HG03103 (cell line): ENCODE measurements around the gene SSPN.

Source experiments
- ATAC-seq: cut with Tn5 transposase; IDR thresholded peaks from one replicate; pipeline ENCODE4 v1.9.1; 2021; ENCODE audit warnings: low read depth; ENCODE audit not compliant: unreplicated experiment

SSPN gene

GRCh38 chr12:26279908-26280307 is 84.5 kb downstream of the SSPN start:
- ATAC-seq: no peak

GRCh38 chr12:26280869-26281268 is 85.5 kb downstream of the SSPN start:
- ATAC-seq: no peak

GRCh38 chr12:26281320-26281719 is 85.9 kb downstream of the SSPN start:
- ATAC-seq: no peak

DNA sequence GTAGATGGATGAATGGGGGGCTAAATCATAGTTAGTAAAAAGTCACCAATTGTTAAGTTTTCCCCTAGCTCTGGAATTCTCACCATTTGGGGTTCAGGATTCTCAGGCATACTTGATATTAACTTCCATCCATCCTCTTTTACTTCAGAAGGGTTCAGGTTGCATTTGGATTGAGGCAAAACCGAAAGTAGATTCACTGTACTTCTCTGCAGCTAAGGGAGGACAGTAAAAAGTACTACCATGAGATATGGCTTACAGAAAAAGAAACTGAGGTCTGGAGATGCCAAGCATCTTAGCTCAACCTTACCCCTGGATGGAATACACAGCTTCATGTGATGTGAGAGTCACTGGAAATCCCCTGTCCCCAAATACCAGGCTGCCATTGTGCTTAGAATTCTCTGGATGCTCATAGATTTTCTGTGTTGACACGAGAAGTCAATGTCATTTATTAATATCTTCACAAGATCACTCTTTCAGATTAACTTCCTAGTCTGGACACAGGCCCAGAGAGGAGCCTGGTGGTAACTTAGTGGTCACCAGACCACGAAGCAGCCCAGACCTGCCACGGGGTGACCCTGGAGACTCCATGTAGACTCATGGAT is 87.1 kb downstream of the SSPN start:
- ATAC-seq: no peak

GRCh38 chr12:26283046-26283445 is 87.7 kb downstream of the SSPN start:
- no peak for ATAC-seq

DNA sequence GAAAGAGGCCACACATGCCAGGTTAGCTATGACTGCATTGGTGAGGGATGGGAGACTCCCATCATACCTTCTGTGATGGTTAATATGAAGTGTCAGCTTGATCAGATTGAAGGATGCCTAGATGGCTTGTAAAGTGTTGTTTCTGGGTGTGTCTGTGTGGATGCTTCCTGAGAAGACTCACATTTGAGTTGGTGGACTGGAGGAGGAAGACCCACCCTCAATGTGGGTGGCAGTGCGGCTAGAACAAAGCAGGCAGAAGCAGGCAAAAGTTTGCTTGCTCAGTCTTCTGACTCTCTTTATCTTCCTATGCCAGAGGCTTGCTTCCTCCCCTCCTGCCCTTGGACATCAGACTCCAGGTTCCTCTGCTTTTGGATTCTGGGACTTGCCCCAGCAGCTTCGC is 88.2 kb downstream of the SSPN start:
- ATAC-seq: no peak

- no peak for ATAC-seq
Measured at GRCh38 chr12:26285401-26285800, 90.0 kb downstream of the SSPN start.

DNA sequence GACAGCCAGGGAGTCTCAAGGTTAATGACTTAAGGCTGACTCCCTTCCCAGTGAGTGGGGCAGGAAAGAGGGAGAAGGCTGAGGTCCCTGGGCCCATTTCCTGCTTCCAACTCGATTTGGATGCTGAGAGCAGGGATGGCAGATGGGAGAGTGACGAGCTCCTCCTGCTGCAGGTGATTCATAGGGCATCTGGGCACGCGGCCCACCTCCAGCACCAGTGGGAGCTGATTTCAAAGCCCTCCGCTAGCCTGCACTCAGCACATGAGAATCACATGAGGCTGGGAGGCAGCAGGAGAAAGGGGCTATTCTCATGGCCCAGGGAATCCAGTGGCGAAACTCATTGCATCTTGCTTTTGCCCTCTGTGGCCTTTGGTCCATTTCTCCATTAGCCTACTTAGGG is 90.8 kb downstream of the SSPN start:
- ATAC-seq: no peak

GRCh38 chr12:26287671-26288381 is 92.5 kb downstream of the SSPN start:
- no peak for ATAC-seq

DNA sequence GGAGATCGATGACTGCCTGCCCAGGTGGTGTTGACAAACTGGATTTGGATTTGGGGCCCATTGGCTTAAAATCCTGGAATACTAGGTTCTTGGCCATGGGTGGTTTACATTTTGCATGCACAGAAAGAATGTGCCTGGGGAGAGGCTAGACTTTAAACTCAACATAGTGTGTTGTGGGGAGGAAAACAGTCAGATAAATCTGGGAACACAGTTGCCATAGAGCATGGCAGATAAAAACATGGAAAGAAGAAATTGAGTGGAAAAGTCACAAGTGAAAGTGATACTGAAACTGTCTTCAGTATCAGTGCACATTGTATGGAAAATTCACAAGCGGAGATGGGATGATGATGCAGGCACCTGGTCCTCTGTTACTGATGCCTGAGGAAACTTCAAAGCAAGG is 95.2 kb downstream of the SSPN start:
- ATAC-seq: no peak

- no peak for ATAC-seq
Measured at GRCh38 chr12:26292596-26292995, 97.2 kb downstream of the SSPN start.

- no peak for ATAC-seq
Measured at GRCh38 chr12:26293612-26294011, 98.2 kb downstream of the SSPN start.

GRCh38 chr12:26295001-26295400 is 99.6 kb downstream of the SSPN start:
- no peak for ATAC-seq

- no peak for ATAC-seq
Measured at GRCh38 chr12:26297396-26298070, 102.2 kb downstream of the SSPN start.

DNA sequence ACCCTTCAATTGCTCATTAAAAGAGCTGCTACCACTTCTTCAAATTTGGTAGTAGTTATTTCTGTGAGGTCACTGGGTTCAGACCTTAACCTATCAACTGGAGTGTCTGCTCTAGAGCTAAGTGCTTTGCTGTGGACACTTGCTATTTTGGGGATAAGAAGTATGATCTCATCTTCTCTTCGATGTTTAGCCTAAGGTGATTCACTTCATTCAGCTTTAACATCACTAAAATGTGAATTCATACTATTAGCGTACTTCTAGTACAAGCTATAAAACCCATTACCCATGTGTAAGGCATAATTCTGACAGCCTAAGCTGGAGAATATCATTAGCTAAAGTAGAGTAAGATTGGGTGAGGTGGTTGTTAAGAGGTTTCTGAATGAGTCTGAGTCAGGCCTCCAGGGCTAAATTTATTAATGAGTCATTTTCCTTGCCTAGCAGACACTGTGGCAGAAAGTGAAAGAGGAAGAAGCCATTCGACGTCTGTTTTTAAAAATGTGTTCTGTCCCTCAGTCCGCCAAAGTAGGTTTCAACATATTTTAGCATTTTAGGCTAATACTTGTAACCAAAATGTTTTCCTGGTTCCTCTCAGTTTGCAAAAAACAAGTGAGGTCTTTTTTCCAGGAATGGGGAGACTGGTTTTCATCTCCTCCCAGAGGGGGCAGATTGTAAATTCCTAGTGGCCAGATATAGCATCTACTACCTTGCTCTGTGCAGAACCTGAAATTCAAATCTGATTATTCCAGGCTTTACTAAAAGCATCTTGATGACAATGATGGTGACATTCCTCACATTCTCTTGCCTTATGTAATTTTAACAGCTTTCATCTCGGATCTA is 103.6 kb downstream of the SSPN start:
- ATAC-seq: peak; percentile 99

DNA sequence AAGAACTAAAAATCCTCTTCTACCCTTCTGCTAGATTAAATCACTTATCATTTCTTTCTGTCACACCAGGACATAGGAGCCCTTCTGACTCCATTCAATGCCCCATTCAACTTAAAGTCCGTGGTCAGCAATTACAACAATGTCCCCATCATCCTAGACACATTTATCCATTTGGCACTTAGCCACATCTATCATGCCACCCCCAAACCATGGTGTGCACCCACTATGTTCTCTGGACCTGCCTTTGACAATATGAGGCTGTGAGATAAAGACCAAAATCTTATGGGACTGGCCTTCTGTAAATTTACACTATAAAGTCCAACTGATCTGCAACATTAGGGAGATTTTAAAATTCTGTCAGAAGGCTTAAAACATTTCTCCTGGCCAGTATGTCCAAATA is 104.4 kb downstream of the SSPN start:
- no peak for ATAC-seq
